H9 (cell line): Measurements from ENCODE around the gene IQCK. TPM values are rescaled to one million over a fixed set of nuclear protein-coding genes. Genes with fewer than 3 reads are reported as not detected.

ENCODE experiments used
- DNase-seq: peaks from one replicate; pipeline ENCODE4 v3.0.0-alpha.2; 2017
- H2AFZ ChIP-seq: one replicate; pipeline ENCODE4 v1.6.1; 2013; ENCODE audit warnings: mild to moderate bottlenecking, low read length, control low read depth, moderate library complexity
- H2AK5ac ChIP-seq: 2 replicates; pipeline ENCODE4 v1.6.1; 2013; ENCODE audit warnings: low read length, control low read depth, mixed read lengths; ENCODE audit not compliant: insufficient read length
- H2BK120ac ChIP-seq: one replicate; pipeline ENCODE4 v1.6.1; 2013; ENCODE audit warnings: low read depth, mild to moderate bottlenecking, low read length, control low read depth, inconsistent platforms; ENCODE audit not compliant: poor library complexity, severe bottlenecking
- H2BK12ac ChIP-seq: 2 replicates; pipeline ENCODE4 v1.6.1; 2013; ENCODE audit warnings: low read length, control low read depth, mixed read lengths, low read depth; ENCODE audit not compliant: insufficient read length
- H2BK15ac ChIP-seq: 2 replicates; pipeline ENCODE4 v1.6.1; 2013; ENCODE audit warnings: low read depth, low read length, control low read depth
- H2BK20ac ChIP-seq: one replicate; pipeline ENCODE4 v1.6.1; 2013; ENCODE audit warnings: low read depth, mild to moderate bottlenecking, low read length, control low read depth, inconsistent platforms; ENCODE audit not compliant: poor library complexity, severe bottlenecking
- H2BK5ac ChIP-seq: 2 replicates; pipeline ENCODE4 v1.6.1; 2013; ENCODE audit warnings: low read length, control low read depth, mixed read lengths; ENCODE audit not compliant: insufficient read length
- H3K14ac ChIP-seq: 2 replicates; pipeline ENCODE4 v1.6.1; 2013; ENCODE audit warnings: low read length, control low read depth; ENCODE audit not compliant: insufficient read depth
- H3K18ac ChIP-seq: 2 replicates; pipeline ENCODE4 v1.6.1; 2013; ENCODE audit warnings: low read depth, mild to moderate bottlenecking, mixed read lengths, low read length, control low read depth; ENCODE audit not compliant: insufficient read length
- H3K23ac ChIP-seq: 2 replicates; pipeline ENCODE4 v1.6.1; 2013; ENCODE audit warnings: low read length, control low read depth, mixed read lengths, low read depth; ENCODE audit not compliant: insufficient read length
- H3K23me2 ChIP-seq: 2 replicates; pipeline ENCODE4 v1.6.1; 2013; ENCODE audit warnings: low read depth, mild to moderate bottlenecking, mixed read lengths, low read length, control low read depth; ENCODE audit not compliant: insufficient read length, poor library complexity, severe bottlenecking
- H3K27ac ChIP-seq: 2 replicates; pipeline ENCODE4 v1.5.1; 2013; ENCODE audit warnings: low read length, control low read depth, mixed read lengths, low read depth; ENCODE audit not compliant: insufficient read length
- H3K27me3 ChIP-seq: 2 replicates; pipeline ENCODE4 v1.6.1; 2013; ENCODE audit warnings: low read length, control low read depth, inconsistent platforms; ENCODE audit not compliant: insufficient read depth
- H3K4ac ChIP-seq: 2 replicates; pipeline ENCODE4 v1.6.1; 2013; ENCODE audit warnings: low read depth, mild to moderate bottlenecking, control low read depth, inconsistent platforms, low read length, moderate library complexity
- H3K4me1 ChIP-seq: 2 replicates; pipeline ENCODE4 v1.6.1; 2013; ENCODE audit warnings: low read length, control low read depth, inconsistent platforms; ENCODE audit not compliant: insufficient read depth
- H3K4me2 ChIP-seq: 2 replicates; pipeline ENCODE4 v1.6.1; 2013; ENCODE audit warnings: low read length, control low read depth, mixed read lengths; ENCODE audit not compliant: insufficient read length, insufficient read depth
- H3K56ac ChIP-seq: 2 replicates; pipeline ENCODE4 v1.6.1; 2013; ENCODE audit warnings: low read depth, mild to moderate bottlenecking, mixed read lengths, low read length, control low read depth; ENCODE audit not compliant: insufficient read length
- H3K79me1 ChIP-seq: 2 replicates; pipeline ENCODE4 v1.6.1; 2013; ENCODE audit warnings: low read depth, mild to moderate bottlenecking, moderate library complexity, low read length, control low read depth, inconsistent platforms; ENCODE audit not compliant: insufficient read depth, poor library complexity, severe bottlenecking
- H3K79me2 ChIP-seq: 2 replicates; pipeline ENCODE4 v1.6.1; 2013; ENCODE audit warnings: low read length, control low read depth, inconsistent platforms; ENCODE audit not compliant: insufficient read depth
- H3K9ac ChIP-seq: 2 replicates; pipeline ENCODE4 v1.6.1; 2013; ENCODE audit warnings: low read length, control low read depth, mixed read lengths; ENCODE audit not compliant: insufficient read length; ENCODE audit errors: extremely low read depth
- H3K9me3 ChIP-seq: one replicate; pipeline ENCODE4 v1.6.1; 2013; ENCODE audit warnings: low read depth, low read length, inconsistent platforms; ENCODE audit not compliant: control insufficient read depth
- H3T11ph ChIP-seq: one replicate; pipeline ENCODE4 v1.6.1; 2013; ENCODE audit warnings: mild to moderate bottlenecking, low read length, control low read depth, inconsistent platforms
- H4K20me1 ChIP-seq: one replicate; pipeline ENCODE4 v1.6.1; 2013; ENCODE audit not compliant: control insufficient read depth, insufficient read length, insufficient read depth
- H4K5ac ChIP-seq: 2 replicates; pipeline ENCODE4 v1.6.1; 2013; ENCODE audit warnings: low read depth, mild to moderate bottlenecking, mixed read lengths, low read length, control low read depth; ENCODE audit not compliant: insufficient read length
- H4K8ac ChIP-seq: replicated peaks from 2 replicates; pipeline ENCODE4 v1.6.1; 2013; ENCODE audit warnings: low read length, control low read depth, mixed read lengths, low read depth; ENCODE audit not compliant: insufficient read length
- H4K91ac ChIP-seq: 2 replicates; pipeline ENCODE4 v1.6.1; 2013; ENCODE audit warnings: low read depth, mild to moderate bottlenecking, moderate library complexity, mixed read lengths, low read length, control low read depth; ENCODE audit not compliant: insufficient read length
- H3K27ac Mint-ChIP-seq, 3 experiments: 2 replicates in 2 of 3; 3 replicates in 1 of 3; pipeline ENCODE4 v1.8.0; 2020 to 2021; ENCODE audit warnings: mixed read lengths in 3 of 3, mild to moderate bottlenecking in 1 of 3, moderate library complexity in 1 of 3
- H3K27me3 Mint-ChIP-seq: 2 replicates; pipeline ENCODE4 v1.8.0; 2021; ENCODE audit warnings: low read depth, mild to moderate bottlenecking, moderate library complexity, mixed read lengths
- H3K36me3 Mint-ChIP-seq, 3 experiments: 2 replicates in 2 of 3; 3 replicates in 1 of 3; pipeline ENCODE4 v1.8.0; 2020 to 2021; ENCODE audit warnings: low read depth in 3 of 3, mixed read lengths in 3 of 3; ENCODE audit not compliant: insufficient read depth in 1 of 3
- H3K4me1 Mint-ChIP-seq, 2 experiments: 2 replicates each; pipeline ENCODE4 v1.8.0; 2020; ENCODE audit warnings: mixed read lengths in 2 of 2
- H3K4me3 Mint-ChIP-seq, 2 experiments: 2 replicates in 1 of 2; 3 replicates in 1 of 2; pipeline ENCODE4 v1.8.0; 2020 to 2021; ENCODE audit warnings: mild to moderate bottlenecking in 2 of 2, mixed read lengths in 2 of 2, moderate library complexity in 1 of 2
- H3K9me3 Mint-ChIP-seq, 2 experiments: 2 replicates in 1 of 2; 3 replicates in 1 of 2; pipeline ENCODE4 v1.8.0; 2020; ENCODE audit warnings: mild to moderate bottlenecking in 2 of 2, mixed read lengths in 2 of 2, moderate library complexity in 1 of 2
- total RNA-seq: library from RNA; stranded (reverse); gene quantifications from 2 replicates; pipeline ENCODE4 v1.2.1, GENCODE V29; 2021
- TF ChIP-seq, protein P1 (sequence below): fragments of 200-600 bp; sonication (generic); conservative IDR thresholded peaks from 3 replicates; pipeline ENCODE4 v1.8.0; 2021; ENCODE audit warnings: antibody characterized with exemption, mild to moderate bottlenecking

Gene IQCK
- total RNA-seq, 1 experiment from 2014 or later, result 9.0 TPM

DNA sequence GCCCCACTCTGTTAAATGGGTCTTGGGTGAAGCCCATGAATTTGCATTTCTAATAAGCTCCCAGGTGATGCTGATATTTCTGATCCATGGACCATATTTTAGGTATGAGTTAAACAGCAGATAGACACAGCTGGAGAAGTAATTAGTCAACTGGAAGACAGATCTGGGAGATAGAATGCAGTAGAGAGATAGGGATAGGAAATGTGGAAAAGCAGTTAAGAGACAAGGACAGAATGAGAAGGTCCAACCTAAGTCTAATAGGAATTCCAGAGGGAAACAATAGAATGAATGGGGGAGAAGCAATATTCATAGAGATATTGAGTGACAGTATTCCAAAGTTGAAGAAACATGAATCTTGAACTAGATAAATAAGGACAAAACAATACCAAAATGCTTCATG, 94.9 kb downstream of the IQCK start:
- Histone ChIP-seq H3K4ac (no peak overlapping the region), H2BK20ac (no peak overlapping the region), H2AK5ac (no peak overlapping the region), H3K4me2 (no peak overlapping the region), H3K27me3 (no peaks in the 10 kb centered on the region), H2AFZ (no peak overlapping the region), H3K79me1 (no peaks in the 10 kb centered on the region), H4K5ac (no peak overlapping the region), H2BK5ac (no peak overlapping the region), H2BK12ac (no peak overlapping the region), H2BK15ac (no peak overlapping the region), H4K91ac (no peak overlapping the region), H3K9ac (no peak overlapping the region), H3K4me1 (no peaks in the 10 kb centered on the region), H3K56ac (no peak overlapping the region), H3K23me2 (no peaks in the 10 kb centered on the region), H3K9me3 (peaks cover 8% of the 10 kb centered on the region), H3K27ac (no peak overlapping the region), H3K23ac (no peak overlapping the region), H4K8ac (no peak overlapping the region), H3K79me2 (no peaks in the 10 kb centered on the region), H3T11ph (no peak overlapping the region), H3K18ac (no peak overlapping the region), H3K14ac (no peak overlapping the region), H4K20me1 (no peaks in the 10 kb centered on the region), H2BK120ac (no peak overlapping the region)
- Mint-ChIP-seq H3K9me3 (peaks cover 11 to 13% of the 10 kb centered on the region in 2 experiments), H3K4me1 (peaks cover 10 to 12% of the 10 kb centered on the region in 2 experiments), H3K4me3 (no peak overlapping the region), H3K27ac (no peak overlapping the region), H3K27me3 (peaks cover 2% of the 10 kb centered on the region; the same call in 1 of the 2 replicates), H3K36me3 (peaks cover 7 to 19% (median 9%) of the 10 kb centered on the region in 3 experiments; a peak in 6 of 7 replicates)
- no peak for DNase-seq
- TF ChIP-seq, protein P1, sequence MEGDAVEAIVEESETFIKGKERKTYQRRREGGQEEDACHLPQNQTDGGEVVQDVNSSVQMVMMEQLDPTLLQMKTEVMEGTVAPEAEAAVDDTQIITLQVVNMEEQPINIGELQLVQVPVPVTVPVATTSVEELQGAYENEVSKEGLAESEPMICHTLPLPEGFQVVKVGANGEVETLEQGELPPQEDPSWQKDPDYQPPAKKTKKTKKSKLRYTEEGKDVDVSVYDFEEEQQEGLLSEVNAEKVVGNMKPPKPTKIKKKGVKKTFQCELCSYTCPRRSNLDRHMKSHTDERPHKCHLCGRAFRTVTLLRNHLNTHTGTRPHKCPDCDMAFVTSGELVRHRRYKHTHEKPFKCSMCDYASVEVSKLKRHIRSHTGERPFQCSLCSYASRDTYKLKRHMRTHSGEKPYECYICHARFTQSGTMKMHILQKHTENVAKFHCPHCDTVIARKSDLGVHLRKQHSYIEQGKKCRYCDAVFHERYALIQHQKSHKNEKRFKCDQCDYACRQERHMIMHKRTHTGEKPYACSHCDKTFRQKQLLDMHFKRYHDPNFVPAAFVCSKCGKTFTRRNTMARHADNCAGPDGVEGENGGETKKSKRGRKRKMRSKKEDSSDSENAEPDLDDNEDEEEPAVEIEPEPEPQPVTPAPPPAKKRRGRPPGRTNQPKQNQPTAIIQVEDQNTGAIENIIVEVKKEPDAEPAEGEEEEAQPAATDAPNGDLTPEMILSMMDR, result no peak
